HG03342 (cell line): ENCODE results near the gene APBB2.
"Not testable (repeated sequence)": the region's sequence is repeated elsewhere in the genome, so short reads cannot be mapped to it uniquely, and the experiment has no call there.

Experiments used
- ATAC-seq: cut with Tn5 transposase; IDR thresholded peaks from one replicate; pipeline ENCODE4 v1.9.1; 2021; ENCODE audit warnings: mild to moderate bottlenecking, moderate library complexity; ENCODE audit not compliant: unreplicated experiment

The APBB2 gene

DNA sequence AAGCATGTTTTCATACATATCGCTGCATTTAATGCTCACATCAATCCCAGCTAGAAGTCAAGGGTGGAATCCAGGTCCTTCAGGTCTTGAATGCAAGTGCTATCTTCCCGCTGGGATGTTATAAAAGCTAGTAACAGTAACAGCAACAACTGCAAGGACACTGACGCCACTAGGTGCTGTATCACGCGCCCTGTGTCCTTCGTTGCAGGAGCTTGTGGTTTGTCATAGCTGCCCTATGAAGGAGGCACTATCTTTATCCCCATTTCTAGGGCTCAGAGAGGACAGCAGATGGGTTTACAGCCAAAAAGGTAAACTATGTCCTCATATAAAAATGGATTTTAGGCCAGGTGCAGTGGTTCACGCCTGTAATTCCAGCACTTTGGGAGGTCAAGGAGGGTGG, 261.7 kb downstream of the APBB2 start:
- no peak for ATAC-seq

DNA sequence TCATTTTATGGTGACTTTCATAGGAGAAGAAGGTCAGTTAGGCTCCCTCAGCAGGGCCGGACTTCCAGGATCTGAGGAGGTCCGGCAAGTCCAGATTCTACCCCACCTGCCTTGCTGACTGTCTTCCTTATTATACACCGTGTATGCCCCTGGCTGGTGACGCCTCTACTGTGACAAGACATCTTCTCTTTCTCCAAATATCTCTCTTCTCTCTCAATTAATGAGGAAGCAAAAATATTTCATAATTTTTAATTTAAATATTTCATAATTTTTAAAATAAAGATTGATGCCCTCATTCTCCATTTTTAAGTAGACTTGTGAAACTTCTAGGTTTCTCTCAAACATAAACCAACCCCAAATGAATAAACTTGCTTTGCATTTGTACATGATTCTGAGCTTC, 262.1 kb downstream of the APBB2 start:
- no peak for ATAC-seq

DNA sequence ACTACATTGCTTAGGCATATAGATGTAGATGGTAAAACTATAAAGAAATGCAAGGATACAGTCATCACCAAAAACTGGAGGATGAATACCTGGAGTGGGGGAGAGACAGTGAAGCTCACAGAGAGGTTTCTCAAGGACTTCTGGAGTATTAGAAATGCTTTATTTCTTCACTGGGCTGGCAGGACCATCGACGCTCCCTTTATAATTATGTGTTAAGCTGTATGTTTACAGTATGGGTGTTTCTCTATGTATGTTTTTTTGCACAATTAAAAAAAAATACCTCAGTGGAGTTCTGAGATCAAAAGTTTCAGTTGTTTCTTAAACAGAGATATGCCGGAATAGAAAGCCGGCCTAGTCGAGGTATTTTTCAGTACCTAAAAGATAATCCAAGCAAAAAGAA, 263.3 kb downstream of the APBB2 start:
- no peak for ATAC-seq

DNA sequence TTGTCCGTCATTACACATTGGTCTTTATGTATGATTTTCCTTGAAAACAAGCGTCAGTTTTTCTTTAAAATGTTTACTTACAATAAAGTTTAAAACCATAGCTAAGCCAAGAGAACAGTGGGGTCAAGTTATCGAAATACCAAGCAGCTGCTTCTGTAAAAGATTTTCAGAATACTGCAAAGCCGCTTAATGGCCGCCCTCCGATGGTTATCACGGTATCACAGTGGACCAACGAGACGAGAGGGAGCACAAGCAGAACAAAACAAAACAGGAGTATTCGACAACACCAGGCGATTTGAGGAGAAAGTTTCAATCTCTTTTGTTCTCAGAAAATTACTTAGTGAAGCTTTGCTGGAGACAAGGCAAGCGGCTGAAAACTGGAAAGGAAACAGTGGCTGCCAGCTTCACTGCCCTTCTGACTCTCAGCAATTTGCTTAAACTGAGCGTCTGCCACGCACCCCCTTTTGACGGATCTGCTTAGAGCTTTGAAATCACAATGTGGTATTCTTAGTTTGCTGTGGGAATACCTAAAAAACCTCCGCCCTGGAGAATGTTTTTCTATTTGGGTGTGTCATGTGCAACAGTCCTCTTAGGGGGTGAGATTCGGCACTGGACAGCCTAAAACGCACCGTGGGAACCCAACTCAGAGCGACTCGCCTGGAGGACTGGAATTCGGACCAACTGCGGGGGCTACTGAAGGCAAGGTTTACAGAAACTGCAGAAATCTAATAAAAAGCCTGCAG, 264.8 kb downstream of the APBB2 start:
- no peak for ATAC-seq

DNA sequence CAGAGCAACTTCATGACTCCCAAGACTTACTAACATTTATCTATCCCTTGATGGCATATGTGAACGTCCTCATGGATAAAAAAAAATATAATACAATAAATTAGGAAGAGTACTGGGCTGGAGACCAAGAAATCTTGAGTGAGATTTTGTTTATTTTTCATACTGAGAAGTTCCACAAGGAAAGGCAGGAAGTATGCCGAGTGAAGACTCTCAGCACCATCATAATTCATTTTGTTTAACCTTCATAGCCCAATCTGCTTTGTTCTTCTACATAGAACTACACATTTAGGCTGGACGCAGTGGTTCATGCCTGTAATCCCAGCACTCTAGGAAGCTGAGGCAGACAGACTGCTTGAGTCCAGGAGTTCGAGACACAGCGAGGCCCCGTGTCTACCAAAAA, 266.3 kb downstream of the APBB2 start:
- ATAC-seq, result no peak

DNA sequence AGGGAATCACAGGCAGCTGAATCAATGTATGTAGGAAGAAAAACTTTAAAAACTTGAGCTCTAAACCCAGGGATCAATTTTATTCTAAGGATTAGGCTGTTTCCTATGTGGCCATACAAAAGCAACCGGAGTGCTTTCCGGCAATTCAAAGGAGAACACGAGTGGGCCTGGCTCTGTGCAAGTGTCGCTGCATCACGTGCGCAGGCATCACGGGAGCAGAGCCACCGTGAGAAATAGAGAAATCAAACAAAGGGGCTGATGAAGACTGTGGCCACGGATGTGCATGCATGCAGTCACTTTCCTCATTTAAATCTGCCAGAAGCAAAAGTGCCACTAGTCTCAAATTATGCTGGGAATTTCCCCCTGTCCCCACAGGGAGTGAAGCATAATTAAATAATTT, 267.7 kb downstream of the APBB2 start:
- no peak for ATAC-seq

DNA sequence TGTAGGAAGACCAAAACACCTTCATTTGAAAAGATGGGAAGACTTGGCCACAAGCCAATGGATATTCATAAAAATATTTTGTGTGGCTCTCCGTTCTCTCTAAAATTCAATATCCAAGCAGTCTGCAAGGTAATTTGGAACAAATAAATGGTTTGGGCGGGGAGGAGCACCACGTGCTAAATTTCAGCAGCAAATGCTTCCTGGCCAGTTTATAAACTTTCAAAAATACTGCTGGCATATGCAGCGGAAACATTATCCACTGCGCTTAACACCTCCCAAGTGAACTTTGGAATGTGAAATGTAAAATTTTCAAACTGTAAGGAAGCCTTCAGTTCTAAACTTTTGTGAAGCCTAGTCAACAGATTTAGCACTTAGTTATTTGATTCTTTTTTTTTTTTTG, 273.6 kb downstream of the APBB2 start:
- no peak for ATAC-seq

DNA sequence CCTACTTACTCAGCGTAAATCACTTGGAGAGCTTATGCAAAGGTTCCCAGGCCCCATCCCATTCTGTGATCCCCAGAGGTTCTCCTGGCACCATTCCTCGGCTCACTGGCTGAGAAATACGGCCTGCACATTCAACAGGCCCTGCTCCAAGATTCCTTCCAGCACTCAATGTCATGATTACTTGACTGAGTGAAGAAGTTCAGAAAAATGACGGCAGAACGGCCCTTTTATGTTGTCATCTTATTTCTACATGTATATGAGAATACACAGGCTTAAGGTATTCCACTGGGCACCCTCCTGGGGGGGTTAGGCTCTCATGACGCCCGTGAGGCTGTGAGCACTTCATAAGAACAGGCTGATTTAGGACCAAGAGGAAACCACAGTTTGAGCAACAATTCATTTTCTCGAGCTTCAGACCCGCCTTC, 274.0 kb downstream of the APBB2 start:
- no peak for ATAC-seq

DNA sequence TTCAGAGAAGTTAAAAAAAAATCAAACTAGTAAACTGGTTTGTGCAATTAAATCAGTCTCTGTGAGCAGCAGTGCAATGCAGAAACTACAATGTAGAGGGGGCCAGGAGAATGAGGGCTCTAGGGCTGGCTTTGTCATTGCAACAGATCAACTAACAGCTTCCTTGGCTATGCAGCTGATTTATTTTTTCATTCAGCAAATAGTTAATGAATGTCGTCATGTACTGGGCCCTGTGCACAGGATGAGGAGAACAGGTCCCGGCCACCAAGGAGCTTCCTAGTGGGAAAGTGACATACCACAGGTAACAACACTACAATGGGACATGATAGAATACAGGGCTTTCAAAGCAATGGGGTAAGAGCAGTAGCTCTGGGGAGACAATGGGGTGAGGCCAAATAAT, 274.5 kb downstream of the APBB2 start:
- no peak for ATAC-seq

DNA sequence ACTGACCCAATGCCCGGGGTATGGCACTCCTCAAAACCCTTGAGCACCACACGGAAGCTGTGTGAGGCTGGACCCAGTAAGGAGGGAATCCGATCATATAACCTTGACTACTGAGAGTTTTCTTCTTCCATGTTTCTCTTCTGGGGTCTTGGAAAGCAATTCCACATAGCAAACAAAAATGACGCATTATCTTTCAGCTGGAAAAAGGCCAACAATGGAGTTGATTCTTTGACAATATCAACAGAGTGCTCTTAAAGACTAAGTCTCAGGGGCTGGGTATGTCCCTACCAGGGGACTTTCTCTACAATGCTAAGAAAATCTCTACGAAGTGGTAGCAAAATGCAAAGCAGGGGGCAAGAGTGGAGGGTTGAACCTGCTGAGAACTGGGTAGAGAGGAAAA, 276.0 kb downstream of the APBB2 start:
- no peak for ATAC-seq

DNA sequence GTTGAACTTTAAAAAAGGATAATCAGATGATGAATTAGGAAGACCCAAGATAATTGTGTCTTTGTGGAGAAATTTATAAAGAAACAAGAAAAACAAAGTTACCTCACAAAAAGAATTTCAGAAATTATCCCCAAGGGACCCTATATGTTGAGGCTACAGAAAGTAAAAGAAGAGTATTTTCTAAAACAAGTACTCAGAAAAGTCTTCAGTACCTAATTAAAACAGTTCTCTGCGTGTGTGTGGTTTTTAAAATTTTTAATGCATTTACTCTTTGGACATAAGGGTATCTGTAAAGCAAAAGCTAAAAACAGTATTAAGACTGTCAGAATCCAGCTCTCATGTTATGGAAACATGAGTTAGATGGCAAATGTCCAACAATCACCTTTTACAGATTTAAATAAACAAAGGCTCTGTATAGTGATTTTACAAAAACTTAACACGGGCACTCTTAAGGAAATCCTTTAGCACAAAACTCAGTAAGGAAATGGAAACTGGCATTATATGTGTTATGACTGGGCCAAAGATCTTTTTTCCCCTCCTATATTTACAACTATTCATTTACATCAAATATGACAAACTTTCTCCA, 277.1 kb downstream of the APBB2 start:
- ATAC-seq, result no peak

DNA sequence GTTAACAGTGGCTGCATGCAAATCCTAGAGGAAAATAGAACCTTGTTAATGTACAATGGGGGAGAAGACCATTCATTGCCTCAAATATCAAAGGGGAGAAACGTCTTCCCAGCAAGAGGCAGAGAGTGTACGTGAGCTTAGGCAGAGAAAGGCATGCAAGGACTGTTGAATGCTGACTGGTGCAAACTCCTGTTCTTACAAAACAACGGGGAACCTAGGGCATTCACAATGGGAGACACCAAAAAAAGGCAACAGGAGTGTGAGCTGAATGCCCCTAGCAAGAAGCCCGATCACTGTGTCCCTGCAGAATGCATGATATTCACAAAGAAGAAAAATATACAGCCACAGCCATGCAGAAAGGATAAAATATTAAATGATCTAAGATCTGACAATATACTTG, 279.7 kb downstream of the APBB2 start:
- no peak for ATAC-seq

DNA sequence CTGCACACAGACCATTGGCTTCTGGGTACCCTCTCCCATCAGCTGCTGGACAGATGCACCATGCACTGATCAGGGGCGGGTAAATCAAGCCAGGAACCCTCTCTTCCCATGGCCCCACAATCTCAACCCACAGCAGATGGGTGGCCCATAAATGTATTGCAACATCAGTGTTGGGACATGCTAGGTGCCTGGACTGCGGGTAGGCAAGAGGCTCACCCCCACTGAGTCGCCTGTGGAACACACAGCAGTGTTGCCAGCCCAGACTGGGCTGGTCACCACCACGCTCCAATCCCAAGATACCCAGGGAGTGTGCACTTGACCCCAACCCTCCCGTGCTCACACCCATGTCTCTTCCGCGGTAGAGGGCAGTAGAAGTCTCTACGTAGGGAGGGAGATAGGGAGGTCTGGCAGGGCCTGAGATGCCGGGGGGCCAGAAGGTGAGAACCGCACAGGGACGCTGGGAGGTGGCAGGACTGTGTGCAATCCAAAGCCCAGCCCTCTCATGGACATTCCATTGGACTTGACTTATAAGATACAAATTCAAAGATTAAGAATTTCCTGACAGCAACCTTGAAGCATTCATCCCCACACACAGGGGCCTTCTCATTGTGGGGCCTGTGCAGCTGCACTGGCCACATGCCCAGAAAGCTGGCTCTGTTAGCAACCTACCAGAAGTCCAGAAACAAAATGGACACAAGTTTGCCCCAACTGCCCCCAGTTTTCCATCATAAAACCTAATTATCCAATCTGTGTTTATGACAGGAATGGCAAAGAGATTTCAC, 280.9 kb downstream of the APBB2 start:
- no peak for ATAC-seq

DNA sequence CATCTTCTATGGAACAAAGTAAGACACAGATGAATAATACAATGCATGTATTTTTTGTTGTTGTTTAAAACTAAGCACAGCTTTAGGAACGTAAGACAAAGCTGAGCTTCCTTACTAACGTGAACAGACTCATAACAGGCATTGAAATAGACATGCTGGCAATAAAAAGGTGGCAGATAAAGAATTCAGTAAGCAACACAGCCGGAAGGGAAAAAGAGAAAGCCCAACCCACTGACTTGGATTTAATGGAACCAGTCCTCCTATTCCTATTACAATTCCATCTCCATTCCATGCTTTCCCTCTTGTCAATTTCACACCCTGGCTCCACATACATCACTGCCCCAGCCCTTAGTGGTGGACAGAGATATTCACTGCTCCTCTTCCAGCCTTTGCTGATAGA, 282.5 kb downstream of the APBB2 start:
- ATAC-seq, result no peak

DNA sequence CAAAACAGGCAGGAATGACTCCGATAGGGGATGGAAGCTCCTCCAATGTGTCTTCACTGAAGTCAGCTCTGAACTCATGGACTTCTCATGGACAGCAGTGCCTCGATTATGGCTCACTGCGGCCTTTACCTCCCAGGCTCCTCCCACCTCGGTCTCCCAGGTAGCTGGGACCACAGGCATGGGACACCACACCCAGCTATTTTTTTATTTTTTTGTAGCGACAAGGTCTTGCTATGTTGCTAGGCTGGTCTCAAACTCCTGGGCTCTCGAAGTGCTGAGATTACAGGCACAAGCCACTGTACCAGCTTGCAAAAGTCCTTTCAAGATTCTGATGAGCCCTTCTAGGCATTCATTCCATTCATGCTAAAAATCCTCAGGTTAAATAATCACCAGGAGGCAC, 283.1 kb downstream of the APBB2 start:
- ATAC-seq, result no peak

DNA sequence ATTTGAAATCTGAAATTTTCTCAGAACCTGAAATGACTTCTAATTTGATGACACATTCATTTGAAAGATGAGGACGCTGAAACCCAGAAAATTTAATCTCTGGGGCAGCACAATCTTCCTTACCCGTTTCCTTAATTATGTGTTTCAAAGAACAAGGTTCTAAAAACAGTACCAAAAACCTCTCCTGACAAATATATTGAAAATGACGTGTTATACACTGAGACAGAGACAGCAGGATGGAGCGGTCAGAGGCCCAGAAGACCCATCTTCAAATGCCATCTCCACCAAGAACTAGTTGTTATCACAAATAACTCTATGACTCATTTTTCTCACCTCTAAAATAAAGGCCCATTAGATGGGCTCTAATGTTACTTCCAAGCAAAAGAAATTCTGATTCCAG, 287.3 kb downstream of the APBB2 start:
- no peak for ATAC-seq

DNA sequence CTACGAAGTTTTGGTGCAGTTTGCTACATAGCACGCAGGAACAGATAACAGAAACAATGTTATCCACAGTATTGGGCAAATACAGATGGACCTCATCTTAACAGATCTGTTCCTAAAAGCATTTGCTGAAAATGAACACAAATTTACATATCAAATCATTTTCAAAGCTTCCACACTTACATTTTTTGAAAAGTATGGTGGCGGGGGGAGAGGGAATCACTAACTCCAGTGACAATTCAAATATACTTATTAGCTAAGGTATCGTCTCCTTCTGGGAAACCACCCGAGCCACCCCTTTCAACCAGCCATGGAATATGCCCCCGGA, 289.6 kb downstream of the APBB2 start:
- no peak for ATAC-seq

DNA sequence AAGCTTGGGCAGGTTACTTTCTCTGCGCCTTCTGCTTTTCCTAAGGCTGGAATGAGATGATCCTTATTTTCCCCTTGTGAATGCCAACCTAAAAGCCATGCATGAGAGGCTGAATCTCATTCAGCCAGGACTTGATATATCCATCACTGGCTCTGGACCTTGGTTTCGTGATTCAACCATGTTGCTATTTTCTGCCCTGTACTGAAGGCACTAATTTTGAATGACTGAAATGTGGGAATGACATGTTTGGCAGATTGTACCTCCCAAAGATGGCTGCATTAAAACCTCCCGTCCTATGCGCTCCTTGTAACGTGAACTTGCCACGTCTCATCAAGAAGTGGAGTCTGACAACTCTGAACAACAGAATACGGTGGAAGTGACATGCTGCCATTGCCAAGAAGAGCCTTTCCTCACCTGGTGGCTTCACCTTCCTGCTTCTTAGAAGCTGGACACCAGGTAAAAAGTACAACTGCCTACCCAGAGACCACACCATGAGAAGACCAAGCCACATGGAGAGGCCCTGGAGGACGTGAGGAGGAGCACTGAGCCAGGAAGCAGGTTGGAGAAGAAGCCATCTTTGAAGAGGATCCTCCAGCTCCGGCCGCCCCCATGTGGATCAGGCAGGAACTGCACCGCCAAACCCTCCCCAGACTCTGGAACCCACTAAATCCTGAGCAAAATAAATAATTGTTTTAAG, 290.1 kb downstream of the APBB2 start:
- peak; percentile 88 for ATAC-seq

DNA sequence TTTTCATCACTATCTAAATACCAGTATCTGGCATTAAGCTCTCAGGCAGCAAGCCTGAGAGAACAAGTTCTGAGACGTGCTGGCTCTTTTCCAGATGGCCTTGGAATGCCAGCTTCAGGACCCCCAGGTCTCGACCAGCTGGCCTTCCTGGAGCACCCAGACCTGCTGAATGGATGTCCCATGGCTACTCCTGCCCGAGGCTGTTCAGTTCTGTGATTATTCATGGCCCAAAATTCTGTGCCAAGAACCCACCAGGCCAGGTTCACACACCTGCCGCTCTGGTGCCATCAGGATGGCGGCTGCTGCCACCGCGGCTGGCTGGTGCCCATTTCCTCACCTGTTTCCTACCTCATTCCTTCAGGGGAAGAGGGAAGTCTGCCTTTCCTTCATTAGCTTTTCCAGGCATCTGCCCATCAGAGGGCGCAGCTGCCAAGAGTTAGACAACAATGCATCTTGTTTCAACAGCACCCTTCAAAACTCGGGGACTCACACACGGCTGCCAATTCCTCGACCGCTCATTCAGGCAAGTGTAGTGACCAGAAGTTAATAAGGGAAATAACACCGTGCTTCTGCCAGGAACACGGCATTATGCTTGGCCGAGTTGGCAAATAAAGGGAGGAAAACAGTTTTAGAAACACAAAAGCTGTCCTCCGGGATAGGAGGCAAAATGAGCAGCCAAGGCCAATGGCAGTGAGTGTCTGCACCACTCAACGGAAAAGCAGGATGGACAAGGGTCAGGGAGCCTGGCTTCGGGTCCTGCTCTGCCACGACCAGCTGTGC, 290.8 kb downstream of the APBB2 start:
- no peak for ATAC-seq

DNA sequence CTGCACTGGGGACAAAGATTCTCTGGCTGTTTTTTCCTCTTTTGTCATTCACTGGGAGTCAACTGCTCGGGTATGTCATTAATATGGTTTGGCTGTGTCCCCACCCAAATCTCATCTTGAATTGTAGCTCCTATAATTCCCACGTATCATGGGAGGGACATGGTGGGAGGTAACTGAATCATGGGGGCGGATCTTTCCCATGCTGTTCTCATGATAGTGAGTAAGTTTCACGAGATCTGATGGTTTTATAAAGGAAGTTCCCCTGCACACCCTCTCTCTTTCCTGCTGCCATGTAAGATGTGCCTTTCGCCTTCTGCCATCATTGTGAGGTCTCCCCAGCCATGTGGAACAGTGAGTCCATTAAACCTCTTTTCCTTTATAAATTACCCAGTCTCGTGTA, 294.4 kb downstream of the APBB2 start:
- not testable (repeated sequence) for ATAC-seq

DNA sequence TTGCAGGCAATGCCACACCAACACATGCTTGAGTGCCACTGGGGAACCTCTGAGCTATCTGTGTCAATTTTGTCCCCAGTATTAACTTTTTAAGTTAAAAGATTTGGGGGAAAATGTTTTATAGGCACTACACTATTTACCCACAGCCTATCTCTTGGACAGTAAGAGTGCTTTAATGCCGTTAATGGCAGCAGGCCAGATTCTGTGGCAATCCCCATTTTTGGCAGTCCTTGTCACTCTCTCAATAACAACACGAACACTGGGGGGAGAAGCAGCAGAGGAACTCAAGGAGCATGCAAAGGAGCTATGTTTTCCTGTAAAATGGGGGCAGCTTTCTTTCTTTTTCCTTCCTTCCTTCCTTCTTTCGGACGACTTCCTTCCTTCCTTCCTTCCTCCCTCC, 296.0 kb downstream of the APBB2 start:
- ATAC-seq, result no peak
